Activated gamma-delta T cell (primary cell): Measurements from ENCODE around the gene GRB14.
"Not testable (repeated sequence)": the region's sequence is repeated elsewhere in the genome, so short reads cannot be mapped to it uniquely, and the experiment has no call there.

Source experiments
- DNase-seq: peaks from one replicate; lab custom pipeline; 2025; lab: John Stamatoyannopoulos, UW

Gene GRB14

GRCh38 chr2:164558450-164558849 is 62.8 kb downstream of the GRB14 start:
- no peak for DNase-seq

- DNase-seq = no peak
Measured at GRCh38 chr2:164554487-164554886, 66.8 kb downstream of the GRB14 start.

- DNase-seq = no peak
Measured at GRCh38 chr2:164551519-164551918, 69.8 kb downstream of the GRB14 start.

- not testable (repeated sequence) for DNase-seq
Measured at GRCh38 chr2:164549705-164550104, 71.6 kb downstream of the GRB14 start.

GRCh38 chr2:164545484-164545883 is 75.8 kb downstream of the GRB14 start:
- DNase-seq = no peak

GRCh38 chr2:164542581-164543021 is 78.7 kb downstream of the GRB14 start:
- DNase-seq = no peak

- no peak for DNase-seq
Measured at GRCh38 chr2:164538240-164538866, 82.9 kb downstream of the GRB14 start.

GRCh38 chr2:164535280-164536025 is 85.8 kb downstream of the GRB14 start:
- no peak for DNase-seq

- no peak for DNase-seq
Measured at GRCh38 chr2:164530464-164530863, 90.8 kb downstream of the GRB14 start.

- no peak for DNase-seq
Measured at GRCh38 chr2:164523726-164524125, 97.6 kb downstream of the GRB14 start.

GRCh38 chr2:164523009-164523408 is 98.3 kb downstream of the GRB14 start:
- no peak for DNase-seq

- DNase-seq = no peak
Measured at GRCh38 chr2:164522561-164522981, 98.7 kb downstream of the GRB14 start.

GRCh38 chr2:164515734-164516133 is 105.5 kb downstream of the GRB14 start:
- DNase-seq = no peak

GRCh38 chr2:164515030-164515429 is 106.3 kb downstream of the GRB14 start:
- no peak for DNase-seq

GRCh38 chr2:164514491-164514890 is 106.8 kb downstream of the GRB14 start:
- no peak for DNase-seq

- no peak for DNase-seq
Measured at GRCh38 chr2:164512871-164513270, 108.4 kb downstream of the GRB14 start.

GRCh38 chr2:164511738-164512137 is 109.5 kb downstream of the GRB14 start:
- no peak for DNase-seq

- DNase-seq = no peak
Measured at GRCh38 chr2:164510895-164511294, 110.4 kb downstream of the GRB14 start.

GRCh38 chr2:164509137-164509877 is 112.0 kb downstream of the GRB14 start:
- DNase-seq = no peak

- DNase-seq = no peak
Measured at GRCh38 chr2:164504253-164504652, 117.0 kb downstream of the GRB14 start.

- no peak for DNase-seq
Measured at GRCh38 chr2:164498836-164499235, 122.4 kb downstream of the GRB14 start.

- no peak for DNase-seq
Measured at GRCh38 chr2:164496881-164497280, 124.4 kb downstream of the GRB14 start.

- DNase-seq = no peak
Measured at GRCh38 chr2:164496421-164496820, 124.9 kb downstream of the GRB14 start.
